SK-N-MC (cell line): ENCODE results near the gene TMOD1.
"Not testable (repeated sequence)": the region's sequence is repeated elsewhere in the genome, so short reads cannot be mapped to it uniquely, and the experiment has no call there.

Source experiments
- DNase-seq: peaks from one replicate; pipeline ENCODE4 v3.0.0-alpha.2; 2011; ENCODE audit warnings: low read depth, low spot score
- H3K27ac ChIP-seq: fragments of 200-600 bp; sonication (generic); 2 replicates; pipeline ENCODE4 v1.5.1; 2016; ENCODE audit warnings: mixed run types
- H3K36me3 ChIP-seq: fragments of 200-600 bp; sonication (generic); 2 replicates; pipeline ENCODE4 v1.6.1; 2017; ENCODE audit warnings: antibody characterized with exemption, low read length, mixed read lengths; ENCODE audit not compliant: insufficient read depth
- H3K4me3 ChIP-seq: fragments of 200-600 bp; sonication (generic); 2 replicates; pipeline ENCODE4 v1.5.1; 2016
- H3K9ac ChIP-seq: fragments of 200-600 bp; sonication (generic); 2 replicates; pipeline ENCODE4 v1.8.0; 2017; ENCODE audit warnings: mixed run types, mixed read lengths; ENCODE audit not compliant: insufficient read length
- H3K9me3 ChIP-seq: fragments of 200-600 bp; sonication (generic); 2 replicates; pipeline ENCODE4 v1.6.1; 2017; ENCODE audit warnings: low read depth, mild to moderate bottlenecking, antibody characterized with exemption, low read length, moderate library complexity, mixed read lengths
- EZH2 ChIP-seq: fragments of 200-600 bp; sonication (generic); IDR thresholded peaks from one replicate; pipeline ENCODE4 v1.6.1; 2017; ENCODE audit warnings: antibody characterized with exemption
- FOXP2 ChIP-seq: optimal IDR thresholded peaks from 2 replicates; pipeline ENCODE3; 2011; ENCODE audit warnings: mild to moderate bottlenecking, moderate library complexity; ENCODE audit not compliant: insufficient read depth; ENCODE audit errors: extremely low read length, control extremely low read depth
- POLR2AphosphoS5 ChIP-seq: IDR thresholded peaks from 2 replicates; pipeline ENCODE4 v1.6.1; 2012; ENCODE audit warnings: mild to moderate bottlenecking, low read depth, low read length, borderline replicate concordance

The TMOD1 gene

DNA sequence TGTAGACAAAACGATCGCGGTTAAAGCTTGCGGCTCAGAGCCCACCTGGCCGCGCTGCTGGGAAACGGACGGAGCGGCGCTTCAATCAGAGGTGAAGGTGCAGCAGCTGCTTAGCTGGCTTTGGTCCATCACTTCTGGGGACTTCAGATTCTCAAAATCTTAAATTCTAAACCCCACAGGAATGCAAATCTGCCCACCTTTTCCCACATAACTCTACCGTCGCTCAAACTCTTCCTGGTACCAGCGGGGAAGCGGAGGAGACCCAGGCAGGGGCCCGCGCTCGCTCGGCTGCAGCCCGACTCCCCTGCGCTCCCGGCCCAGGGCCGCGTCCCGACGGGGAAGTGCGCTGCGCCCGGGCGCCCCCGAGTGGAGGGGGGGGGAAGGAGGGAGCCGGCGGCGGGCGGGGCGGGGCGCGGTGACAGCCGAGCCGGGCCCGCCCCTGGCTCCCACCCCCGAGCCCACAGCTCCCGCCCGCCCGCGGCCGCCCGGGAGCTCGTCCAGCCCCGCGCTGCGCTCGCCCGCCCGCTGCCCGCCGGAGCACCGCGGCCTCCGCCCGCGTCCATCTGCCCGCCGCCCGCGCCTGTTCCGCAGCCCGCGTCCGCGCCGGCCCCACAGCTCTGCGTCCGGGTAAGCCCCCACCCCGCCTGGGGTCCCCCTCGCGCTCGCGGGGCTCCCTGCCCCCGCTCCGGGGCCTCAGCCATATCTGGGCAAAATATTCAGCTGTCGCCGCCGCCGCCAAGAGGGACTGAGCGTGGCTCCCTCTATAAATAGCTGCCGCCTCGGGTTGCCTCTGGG, at the start of gene TMOD1:
Gene TMOD1, plus strand, starts transcription at position 490 of the 795 bp plus-strand sequence. CDS start 22,523 bp downstream, outside the sequence.
- H3K9me3 ChIP-seq = no peaks in the 10 kb centered on the region
- peak within 1 kb of the TSS; percentile 67 for H3K4me3 ChIP-seq
- TF ChIP-seq POLR2AphosphoS5 (no peak), FOXP2 (no peak), EZH2 (no peak)
- no peaks in the 10 kb centered on the region for H3K36me3 ChIP-seq
- no peak within 1 kb of the TSS for H3K9ac ChIP-seq
- DNase-seq = no peak
- H3K27ac ChIP-seq = no peak within 1 kb of the TSS

DNA sequence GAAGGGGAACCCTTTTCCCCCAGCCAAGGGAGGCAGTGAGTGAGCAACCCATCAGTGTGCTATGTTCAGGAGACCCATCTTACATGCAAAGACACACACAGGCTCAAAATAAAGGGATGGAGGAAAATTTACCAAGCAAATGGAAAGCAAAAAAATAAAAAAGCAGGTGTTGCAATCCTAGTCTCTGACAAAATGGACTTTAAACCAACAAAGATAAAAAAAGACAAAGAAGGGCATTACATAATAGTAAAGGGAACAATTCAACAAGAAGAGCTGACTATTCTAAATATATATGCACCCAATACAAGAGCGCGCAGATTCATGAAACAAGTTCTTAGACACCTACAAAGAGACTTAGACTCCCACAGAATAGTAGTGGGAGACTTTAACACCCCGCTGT, 47.9 kb upstream of the TMOD1 start:
- H3K4me3 ChIP-seq, DNase-seq, H3K9me3 ChIP-seq, H3K27ac ChIP-seq, H3K36me3 ChIP-seq, H3K9ac ChIP-seq: not testable (repeated sequence)

DNA sequence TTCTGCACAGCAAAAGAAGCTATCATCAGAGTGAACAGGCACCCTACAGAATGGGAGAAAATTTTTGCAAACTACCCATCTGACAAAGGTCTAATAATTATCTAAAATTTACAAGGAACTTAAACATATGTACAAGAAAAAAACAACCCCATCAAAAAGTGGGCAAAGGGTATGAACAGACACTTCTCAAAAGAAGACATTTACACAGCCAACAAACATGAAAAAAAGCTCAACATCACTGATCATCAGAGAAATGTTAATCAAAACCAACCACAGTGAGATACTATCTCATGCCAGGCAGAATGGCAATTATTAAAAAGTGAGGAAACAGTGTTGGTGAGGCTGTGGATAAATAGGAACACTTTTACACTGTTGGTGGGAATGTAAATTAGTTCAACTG, 44.6 kb upstream of the TMOD1 start:
- not testable (repeated sequence) for H3K9me3 ChIP-seq, H3K4me3 ChIP-seq, H3K36me3 ChIP-seq, H3K9ac ChIP-seq, DNase-seq, H3K27ac ChIP-seq

DNA sequence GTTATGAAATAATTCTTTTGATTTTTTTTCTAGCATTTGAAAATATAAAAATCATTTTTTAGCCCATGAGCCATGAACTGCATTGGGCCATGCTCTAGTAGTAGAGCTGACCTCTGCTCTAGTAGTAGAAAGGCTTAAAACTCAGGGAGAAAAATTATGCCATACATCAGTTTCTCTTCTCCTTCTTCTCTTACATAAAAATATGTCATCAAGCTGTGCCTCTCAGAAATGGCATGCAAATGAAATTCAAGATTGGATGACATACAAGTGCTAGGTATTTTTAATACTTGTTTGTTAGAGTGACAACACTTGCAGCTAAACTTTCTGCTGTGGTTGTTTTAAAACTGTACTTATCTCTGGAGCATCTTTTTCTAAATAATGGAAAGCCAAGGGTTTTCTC, 42.1 kb upstream of the TMOD1 start:
- TF ChIP-seq POLR2AphosphoS5 (no peak), EZH2 (no peak), FOXP2 (no peak)
- no peak for DNase-seq
- H3K36me3 ChIP-seq = no peaks in the 10 kb centered on the region
- H3K27ac ChIP-seq = no peak overlapping the region
- no peak overlapping the region for H3K4me3 ChIP-seq
- H3K9me3 ChIP-seq = no peaks in the 10 kb centered on the region
- no peak overlapping the region for H3K9ac ChIP-seq

DNA sequence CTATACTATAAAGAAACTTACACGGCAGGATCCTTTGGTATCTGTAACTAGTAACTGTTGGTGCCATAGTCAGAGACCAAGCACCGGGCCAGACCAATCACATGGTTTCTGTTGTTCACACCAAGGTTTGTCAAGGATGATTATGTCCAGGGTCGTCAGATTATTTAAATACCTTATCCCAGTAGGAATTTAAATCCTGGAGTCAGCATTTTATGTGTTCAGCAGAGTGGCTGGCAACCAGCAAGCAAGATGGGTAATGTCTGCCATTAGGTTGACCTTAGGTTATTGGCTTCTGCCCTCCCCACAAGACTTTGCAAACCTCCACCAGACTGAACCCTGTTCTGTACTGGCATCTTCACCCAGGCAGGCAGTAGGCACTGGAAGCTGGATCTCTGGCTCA, 39.3 kb upstream of the TMOD1 start:
- Histone ChIP-seq H3K9ac (no peak overlapping the region), H3K36me3 (no peaks in the 10 kb centered on the region), H3K4me3 (no peak overlapping the region), H3K9me3 (no peaks in the 10 kb centered on the region), H3K27ac (no peak overlapping the region)
- no peak for DNase-seq
- no peak for TF ChIP-seq POLR2AphosphoS5
- no peak for TF ChIP-seq EZH2
- no peak for TF ChIP-seq FOXP2

DNA sequence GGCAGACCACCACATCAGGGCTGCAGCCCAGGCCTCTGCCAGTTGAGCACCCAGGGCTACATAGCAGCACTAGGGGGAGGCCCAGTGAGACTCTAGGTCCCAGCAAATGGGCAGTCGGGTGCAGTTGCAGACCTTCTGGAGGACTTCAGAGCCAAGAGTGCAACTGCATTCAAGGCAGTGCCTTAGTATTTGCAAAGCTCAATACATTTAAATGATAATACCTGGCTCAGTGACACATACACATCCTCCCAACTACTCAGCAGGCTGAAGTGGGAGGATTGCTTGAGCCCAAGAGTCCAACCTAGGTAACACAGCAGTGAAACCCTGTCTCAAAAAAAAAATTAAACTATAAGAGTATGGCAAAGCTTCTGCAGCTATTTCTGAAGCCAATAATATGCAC, 38.6 kb upstream of the TMOD1 start:
- DNase-seq = no peak
- Histone ChIP-seq H3K9ac (no peak overlapping the region), H3K4me3 (no peak overlapping the region), H3K27ac (no peak overlapping the region), H3K36me3 (no peaks in the 10 kb centered on the region), H3K9me3 (no peaks in the 10 kb centered on the region)
- no peak for TF ChIP-seq EZH2
- no peak for TF ChIP-seq POLR2AphosphoS5
- no peak for TF ChIP-seq FOXP2

DNA sequence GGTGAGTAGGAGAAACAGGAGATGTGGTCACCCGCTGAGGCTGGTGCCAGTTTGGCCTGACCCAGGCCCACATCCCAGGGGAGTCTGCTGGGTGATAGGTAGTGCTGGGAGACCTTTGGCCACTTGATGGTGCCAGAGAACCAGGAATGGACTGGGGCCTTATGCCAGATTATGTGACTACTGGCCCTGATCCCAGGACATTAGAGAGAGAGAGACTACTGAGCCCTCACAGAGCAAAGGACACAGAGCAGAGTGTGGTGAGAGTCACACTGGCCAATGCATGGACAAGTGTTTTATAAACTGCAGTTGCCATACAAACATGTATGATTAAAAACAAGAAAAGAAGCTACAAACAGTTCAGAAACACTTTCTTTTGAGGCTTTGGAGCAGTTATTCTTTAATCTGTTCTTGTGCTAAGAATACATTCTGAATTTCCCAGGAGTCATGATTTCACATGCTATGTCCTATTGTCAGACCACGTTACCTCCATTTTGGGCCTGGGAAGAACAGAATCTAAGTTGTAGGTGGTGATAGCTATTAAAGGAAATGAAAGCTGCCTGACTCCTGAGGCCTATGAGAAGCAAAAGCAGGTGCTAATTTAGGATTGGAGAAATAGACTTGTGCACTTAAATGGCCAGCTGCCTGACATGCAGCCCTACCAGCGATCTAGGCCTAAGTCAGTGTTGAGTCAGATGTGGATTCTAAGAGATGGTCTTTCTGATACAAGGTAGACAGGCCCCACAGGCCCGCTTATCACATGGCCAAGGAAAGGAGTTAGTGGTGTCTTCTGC, 32.6 kb upstream of the TMOD1 start:
- Histone ChIP-seq H3K27ac (no peak overlapping the region), H3K36me3 (no peaks in the 10 kb centered on the region), H3K9me3 (no peaks in the 10 kb centered on the region), H3K9ac (no peak overlapping the region), H3K4me3 (no peak overlapping the region)
- DNase-seq = no peak
- no peak for TF ChIP-seq POLR2AphosphoS5
- no peak for TF ChIP-seq EZH2
- TF ChIP-seq FOXP2 = no peak

DNA sequence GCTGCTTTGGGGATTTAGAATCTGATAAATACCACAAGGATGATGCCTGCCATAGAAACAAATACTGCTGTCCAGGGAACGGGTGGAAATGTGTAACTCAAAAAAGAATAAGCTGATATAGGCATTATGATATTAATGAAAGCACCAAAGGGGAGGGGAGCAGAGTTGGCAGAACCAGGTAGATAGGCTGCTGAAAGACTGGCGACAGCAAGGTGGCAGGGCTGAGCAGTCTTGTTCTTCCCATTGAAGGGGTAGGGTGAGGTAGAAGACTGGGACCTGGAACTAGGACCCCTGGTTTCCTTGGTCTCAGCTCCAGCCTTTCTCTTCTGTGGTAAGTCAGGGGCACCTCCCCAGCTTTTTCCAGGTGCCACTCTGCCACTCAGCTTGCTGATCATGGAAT, 31.4 kb upstream of the TMOD1 start:
- no peaks in the 10 kb centered on the region for H3K36me3 ChIP-seq
- no peak for DNase-seq

DNA sequence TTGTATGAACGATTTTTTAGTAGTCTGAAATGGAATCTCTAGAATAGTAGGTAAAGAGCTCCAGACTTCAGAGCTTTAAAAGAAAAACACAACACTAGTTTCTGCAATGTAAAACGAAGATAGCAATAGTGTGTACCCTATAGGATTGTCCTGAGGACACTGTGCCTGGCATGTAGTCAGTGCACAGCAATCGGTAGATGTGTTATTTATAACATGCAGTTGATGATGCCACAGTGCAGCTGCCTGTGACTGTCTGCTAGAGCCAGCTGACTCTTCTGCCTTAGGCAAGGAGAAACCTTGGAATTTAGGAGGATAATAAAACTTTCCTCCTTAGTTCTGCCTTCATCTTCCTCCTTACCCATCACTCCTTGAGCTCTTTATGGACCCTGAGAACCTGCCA, 27.7 kb upstream of the TMOD1 start:
- no peak overlapping the region for H3K27ac ChIP-seq
- TF ChIP-seq EZH2 (no peak), FOXP2 (no peak), POLR2AphosphoS5 (no peak)
- no peaks in the 10 kb centered on the region for H3K36me3 ChIP-seq
- no peak overlapping the region for H3K4me3 ChIP-seq
- no peak for DNase-seq
- H3K9ac ChIP-seq = no peak overlapping the region
- H3K9me3 ChIP-seq = no peaks in the 10 kb centered on the region

More for the DNA sequence above, 31.4 kb upstream of the TMOD1 start:
- Histone ChIP-seq H3K9ac (no peak overlapping the region), H3K4me3 (no peak overlapping the region), H3K27ac (no peak overlapping the region), H3K9me3 (no peaks in the 10 kb centered on the region)
- TF ChIP-seq EZH2 (no peak), POLR2AphosphoS5 (no peak), FOXP2 (no peak)
